Mesenchymal stem cell (in vitro differentiated cells and primary cell): Measurements from ENCODE around the gene MACROD2.

Experiments
- DNase-seq: peaks from one replicate; pipeline ENCODE4 v3.0.0-alpha.2; 2013
- H2AFZ ChIP-seq: one replicate; pipeline ENCODE4 v1.6.1; 2013; ENCODE audit warnings: low read depth, mild to moderate bottlenecking, control low read depth, inconsistent platforms, low read length, moderate library complexity
- H2AK5ac ChIP-seq: 2 replicates; pipeline ENCODE4 v1.6.1; 2013; ENCODE audit warnings: low read length, moderate library complexity, mild to moderate bottlenecking, inconsistent platforms; ENCODE audit not compliant: severe bottlenecking
- H2BK120ac ChIP-seq: one replicate; pipeline ENCODE4 v1.6.1; 2013; ENCODE audit warnings: low read depth, mild to moderate bottlenecking, inconsistent platforms, low read length, moderate library complexity
- H2BK12ac ChIP-seq, 2 experiments: one replicate each; pipeline ENCODE4 v1.6.1; 2013; ENCODE audit warnings: inconsistent platforms in 2 of 2, low read length in 2 of 2, mild to moderate bottlenecking in 2 of 2, moderate library complexity in 2 of 2, control low read depth in 1 of 2
- H2BK15ac ChIP-seq: one replicate; pipeline ENCODE4 v1.6.1; 2013; ENCODE audit warnings: mild to moderate bottlenecking, low read depth, inconsistent platforms; ENCODE audit not compliant: poor library complexity, severe bottlenecking
- H2BK5ac ChIP-seq: 2 replicates; pipeline ENCODE4 v1.6.1; 2013; ENCODE audit warnings: low read depth, mild to moderate bottlenecking, low read length, control low read depth, inconsistent platforms; ENCODE audit not compliant: poor library complexity, severe bottlenecking
- H3K14ac ChIP-seq, 2 experiments: one replicate each; pipeline ENCODE4 v1.6.1; 2013; ENCODE audit warnings: inconsistent platforms in 2 of 2, low read length in 2 of 2, control low read depth in 1 of 2, mild to moderate bottlenecking in 1 of 2, moderate library complexity in 1 of 2
- H3K18ac ChIP-seq, 2 experiments: one replicate each; pipeline ENCODE4 v1.6.1; 2013; ENCODE audit warnings: inconsistent platforms in 2 of 2, low read length in 2 of 2, control low read depth in 1 of 2, low read depth in 1 of 2, mild to moderate bottlenecking in 1 of 2
- H3K23ac ChIP-seq, 2 experiments: one replicate each; pipeline ENCODE4 v1.6.1; 2013; ENCODE audit warnings: inconsistent platforms in 2 of 2, low read length in 2 of 2, mild to moderate bottlenecking in 2 of 2, moderate library complexity in 2 of 2, control low read depth in 1 of 2
- H3K27ac ChIP-seq: 2 replicates; pipeline ENCODE4 v1.5.1; 2013; ENCODE audit warnings: mild to moderate bottlenecking, moderate library complexity, low read length, control low read depth, inconsistent platforms; ENCODE audit not compliant: poor library complexity, severe bottlenecking
- H3K27me3 ChIP-seq, 2 experiments: 2 replicates each; pipeline versions ENCODE4 v1.6.1 to v1.7.0; 2013; ENCODE audit warnings: low read length in 2 of 2, mild to moderate bottlenecking in 2 of 2, moderate library complexity in 2 of 2, control low read depth in 1 of 2, inconsistent platforms in 1 of 2; ENCODE audit not compliant: control insufficient read depth in 1 of 2, insufficient read depth in 1 of 2
- H3K36me3 ChIP-seq, 2 experiments: 2 replicates each; pipeline versions ENCODE4 v1.6.1 to v1.7.0; 2013; ENCODE audit warnings: low read length in 2 of 2, control low read depth in 1 of 2, inconsistent platforms in 1 of 2, low read depth in 1 of 2, mild to moderate bottlenecking in 1 of 2; ENCODE audit not compliant: insufficient read depth in 2 of 2, control insufficient read depth in 1 of 2
- H3K4ac ChIP-seq, 2 experiments: one replicate each; pipeline ENCODE4 v1.6.1; 2013; ENCODE audit warnings: inconsistent platforms in 2 of 2, low read length in 2 of 2, mild to moderate bottlenecking in 2 of 2, moderate library complexity in 2 of 2, control low read depth in 1 of 2, low read depth in 1 of 2
- H3K4me1 ChIP-seq: 2 replicates; pipeline ENCODE4 v1.6.1; 2013; ENCODE audit warnings: low read depth, low read length, control low read depth; ENCODE audit not compliant: control insufficient read depth, insufficient read depth
- H3K4me2 ChIP-seq: 2 replicates; pipeline ENCODE4 v1.6.1; 2013; ENCODE audit warnings: low read length, mild to moderate bottlenecking, inconsistent platforms; ENCODE audit not compliant: poor library complexity, severe bottlenecking
- H3K4me3 ChIP-seq, 2 experiments: 2 replicates each; pipeline versions ENCODE4 v1.5.1 to v1.7.0; 2013; ENCODE audit warnings: low read length in 2 of 2, mild to moderate bottlenecking in 2 of 2, control low read depth in 1 of 2, low read depth in 1 of 2; ENCODE audit not compliant: insufficient read depth in 1 of 2
- H3K79me1 ChIP-seq: replicated peaks from 2 replicates; pipeline ENCODE4 v1.6.1; 2013; ENCODE audit warnings: mild to moderate bottlenecking, control low read depth, low read length, inconsistent platforms; ENCODE audit not compliant: poor library complexity, severe bottlenecking
- H3K9ac ChIP-seq: 2 replicates; pipeline ENCODE4 v1.7.0; 2013; ENCODE audit warnings: mild to moderate bottlenecking, low read length, moderate library complexity
- H3K9me3 ChIP-seq: 2 replicates; pipeline ENCODE4 v1.7.0; 2013; ENCODE audit warnings: mild to moderate bottlenecking, low read length; ENCODE audit not compliant: control insufficient read depth
- H4K8ac ChIP-seq: one replicate; pipeline ENCODE4 v1.6.1; 2013; ENCODE audit warnings: inconsistent platforms, mild to moderate bottlenecking, low read length, moderate library complexity
- H4K91ac ChIP-seq: one replicate; pipeline ENCODE4 v1.6.1; 2013; ENCODE audit warnings: mild to moderate bottlenecking, low read length, inconsistent platforms
- WGBS: methylation state at CpG from one replicate; pipeline ENCODE4 v1.1.7; 2013; ENCODE audit warnings: mixed read lengths; 5-methylcytosine and 5-hydroxymethylcytosine counted together

Gene MACROD2

GRCh38 chr20:14313341-14314020 is 318.2 kb downstream of the MACROD2 start:
- H3K4me3 ChIP-seq: no peak overlapping the region
- no peaks in the 10 kb centered on the region for H3K4me1 ChIP-seq
- no peak overlapping the region for H3K4ac ChIP-seq
- H2AFZ ChIP-seq: no peak overlapping the region
- H3K18ac ChIP-seq: no peak overlapping the region
- no peak overlapping the region for H3K14ac ChIP-seq
- H3K27me3 ChIP-seq: no peaks in the 10 kb centered on the region
- H3K27ac ChIP-seq: no peak overlapping the region
- no peak overlapping the region for H2BK5ac ChIP-seq
- H2BK15ac ChIP-seq: no peak overlapping the region
- no peak overlapping the region for H2BK120ac ChIP-seq
- no peak for DNase-seq
- H3K9me3 ChIP-seq: no peaks in the 10 kb centered on the region
- no peaks in the 10 kb centered on the region for H3K36me3 ChIP-seq
- no peak overlapping the region for H4K8ac ChIP-seq
- H3K9ac ChIP-seq: no peak overlapping the region
- no peak overlapping the region for H2BK12ac ChIP-seq
- no peak overlapping the region for H3K23ac ChIP-seq
- 57% methylated on average over 1 of the region's 2 CpGs for WGBS
- no peak overlapping the region for H2AK5ac ChIP-seq
- no peak overlapping the region for H4K91ac ChIP-seq
- no peaks in the 10 kb centered on the region for H3K79me1 ChIP-seq
- no peak overlapping the region for H3K4me2 ChIP-seq

- Histone ChIP-seq H3K18ac (no peak overlapping the region), H4K8ac (no peak overlapping the region), H3K23ac (no peak overlapping the region), H3K4me3 (no peak overlapping the region), H4K91ac (no peak overlapping the region), H2BK120ac (no peak overlapping the region), H3K4me1 (no peaks in the 10 kb centered on the region), H3K4ac (no peak overlapping the region), H3K14ac (no peak overlapping the region), H2BK15ac (no peak overlapping the region), H2AK5ac (no peak overlapping the region), H3K9me3 (no peaks in the 10 kb centered on the region), H3K4me2 (no peak overlapping the region), H3K79me1 (no peaks in the 10 kb centered on the region), H3K27me3 (no peaks in the 10 kb centered on the region), H2BK5ac (no peak overlapping the region), H3K27ac (no peak overlapping the region), H3K9ac (no peak overlapping the region), H3K36me3 (no peaks in the 10 kb centered on the region), H2AFZ (no peak overlapping the region), H2BK12ac (no peak overlapping the region)
- WGBS: 50% methylated on average over 1 of the region's 1 CpG
- DNase-seq: no peak
These were observed 324.4 kb downstream of the MACROD2 start for GRCh38 chr20:14319704-14320103.

GRCh38 chr20:14331646-14332045 is 336.3 kb downstream of the MACROD2 start:
- WGBS: 96% methylated on average over 5 of the region's 6 CpGs
- H3K27me3 ChIP-seq: no peaks in the 10 kb centered on the region
- H3K14ac ChIP-seq: no peak overlapping the region
- peaks cover 1% of the 10 kb centered on the region for H3K79me1 ChIP-seq
- no peak overlapping the region for H2BK12ac ChIP-seq
- no peak overlapping the region for H3K9ac ChIP-seq
- H3K9me3 ChIP-seq: no peaks in the 10 kb centered on the region
- H2BK120ac ChIP-seq: no peak overlapping the region
- no peak overlapping the region for H2AFZ ChIP-seq
- no peak overlapping the region for H3K4ac ChIP-seq
- no peak overlapping the region for H3K18ac ChIP-seq
- no peak overlapping the region for H2AK5ac ChIP-seq
- no peak overlapping the region for H3K23ac ChIP-seq
- no peak overlapping the region for H2BK5ac ChIP-seq
- no peaks in the 10 kb centered on the region for H3K4me1 ChIP-seq
- no peak overlapping the region for H3K27ac ChIP-seq
- peaks cover 0 to 3% of the 10 kb centered on the region in 2 experiments for H3K36me3 ChIP-seq
- DNase-seq: no peak
- H3K4me3 ChIP-seq: no peak overlapping the region
- H2BK15ac ChIP-seq: no peak overlapping the region
- H3K4me2 ChIP-seq: no peak overlapping the region
- H4K8ac ChIP-seq: no peak overlapping the region
- H4K91ac ChIP-seq: no peak overlapping the region

GRCh38 chr20:14332866-14333265 is 337.6 kb downstream of the MACROD2 start:
- DNase-seq: no peak
- H4K8ac ChIP-seq: no peak overlapping the region
- H3K4ac ChIP-seq: no peak overlapping the region
- no peak overlapping the region for H2AK5ac ChIP-seq
- H3K18ac ChIP-seq: no peak overlapping the region
- H4K91ac ChIP-seq: no peak overlapping the region
- H3K79me1 ChIP-seq: peaks cover 1% of the 10 kb centered on the region
- H3K36me3 ChIP-seq: no peaks in the 10 kb centered on the region
- H2BK12ac ChIP-seq: no peak overlapping the region
- no peak overlapping the region for H2BK15ac ChIP-seq
- 71% methylated on average over 1 of the region's 2 CpGs for WGBS
- no peak overlapping the region for H2AFZ ChIP-seq
- H3K4me3 ChIP-seq: no peak overlapping the region
- no peaks in the 10 kb centered on the region for H3K9me3 ChIP-seq
- no peak overlapping the region for H3K23ac ChIP-seq
- no peak overlapping the region for H3K9ac ChIP-seq
- no peak overlapping the region for H3K4me2 ChIP-seq
- no peak overlapping the region for H3K27ac ChIP-seq
- no peak overlapping the region for H2BK5ac ChIP-seq
- H2BK120ac ChIP-seq: no peak overlapping the region
- H3K27me3 ChIP-seq: no peaks in the 10 kb centered on the region
- no peak overlapping the region for H3K14ac ChIP-seq
- no peaks in the 10 kb centered on the region for H3K4me1 ChIP-seq
